ENCODE measurements around the gene LCLAT1.

The LCLAT1 gene

GRCh38 chr2:30422444-30423040 is 24.5 kb upstream of the LCLAT1 start:
- no peak for FAIRE-seq
- DNase-seq (ENCODE audit: low spot score), result no peak

DNA sequence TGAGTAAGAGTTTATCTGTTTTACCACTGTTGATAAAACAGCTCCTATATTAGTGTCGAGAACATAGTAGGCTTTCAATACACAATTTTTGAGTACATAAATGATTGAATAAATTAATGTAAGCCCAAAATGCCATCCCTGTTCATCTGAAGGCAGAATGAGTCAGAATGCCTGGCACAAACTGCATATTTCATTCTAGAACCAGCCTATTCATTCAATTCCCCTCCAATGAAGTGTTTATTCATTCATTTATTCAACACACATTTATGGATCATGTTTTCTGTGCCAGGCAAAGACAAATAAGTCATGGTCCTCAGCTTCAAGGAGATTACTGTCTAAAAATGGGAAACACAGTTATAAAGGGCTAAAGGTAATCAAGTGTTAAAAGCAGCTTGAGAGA is 22.8 kb upstream of the LCLAT1 start:
- FAIRE-seq, result no peak
- DNase-seq (ENCODE audit: low spot score), result no peak

GRCh38 chr2:30425326-30425725 is 21.7 kb upstream of the LCLAT1 start:
- DNase-seq (ENCODE audit: low spot score) (no peak), FAIRE-seq (no peak)

DNA sequence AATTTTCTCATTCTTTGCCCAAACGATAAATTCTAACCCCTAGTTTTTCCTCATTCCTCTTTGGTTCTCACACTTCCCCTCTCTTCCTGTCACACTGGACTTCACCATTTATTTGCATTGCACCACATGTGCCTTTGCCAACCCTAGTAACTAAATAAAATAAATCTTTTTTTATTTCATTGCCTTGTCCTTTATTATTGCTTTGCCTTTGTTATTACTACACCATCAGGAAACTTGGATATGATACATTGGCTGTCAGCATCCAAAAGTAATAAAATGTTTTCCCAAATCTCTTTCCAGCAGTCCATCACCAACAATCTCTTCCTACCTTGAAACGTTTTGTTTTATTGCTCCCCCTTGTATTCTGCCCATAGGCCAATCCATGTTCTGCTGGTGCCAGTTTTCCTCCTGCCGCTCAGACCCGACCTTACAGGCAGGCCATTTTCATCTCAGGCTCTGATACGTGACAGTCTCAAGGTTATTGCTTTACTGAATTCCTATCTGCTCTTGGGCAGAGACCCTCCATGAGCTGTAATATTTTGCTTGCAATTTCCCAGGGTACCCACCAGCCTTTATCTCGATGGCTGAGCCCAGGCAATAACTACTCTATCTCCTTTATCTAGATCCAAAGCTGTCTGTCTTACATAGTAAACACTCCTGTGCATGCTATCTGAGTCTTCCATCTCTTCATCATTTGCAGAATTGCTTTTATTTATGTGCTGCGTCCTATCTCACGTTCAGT is 19.3 kb upstream of the LCLAT1 start:
- no peak for DNase-seq (ENCODE audit: low spot score)
- FAIRE-seq, result no peak

GRCh38 chr2:30428348-30428662 is 18.7 kb upstream of the LCLAT1 start:
- FAIRE-seq, result no peak
- no peak for DNase-seq (ENCODE audit: low spot score)

DNA sequence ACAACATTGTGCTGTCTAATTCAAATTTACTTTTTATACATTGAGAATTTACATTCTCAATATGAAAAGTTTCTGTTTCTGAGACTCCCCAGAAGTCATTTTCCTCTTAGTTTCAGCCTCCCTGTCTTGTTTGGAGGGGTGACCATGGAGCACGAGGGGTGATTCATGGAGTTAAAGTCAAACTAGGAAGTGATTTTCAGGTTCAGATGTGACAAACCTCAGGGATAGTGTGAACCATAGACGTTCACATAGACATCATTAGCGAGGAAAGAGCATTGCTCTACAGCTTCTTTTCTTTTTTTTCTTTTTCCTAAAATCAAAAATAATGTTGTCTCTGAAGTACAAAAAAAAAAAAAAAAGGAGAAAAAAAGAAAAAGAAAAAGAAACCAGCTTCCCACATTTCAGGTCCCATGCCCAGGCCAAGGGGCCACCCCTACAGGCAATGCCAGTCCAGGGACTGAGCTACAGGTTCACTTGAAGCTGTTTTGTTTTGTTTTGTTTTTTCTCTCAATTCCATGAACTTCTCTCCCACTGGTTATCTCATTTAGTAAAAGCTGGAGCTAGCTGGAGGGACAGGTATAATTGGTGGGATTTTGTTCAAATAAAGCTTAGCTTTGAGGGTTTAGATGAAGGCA is 18.1 kb upstream of the LCLAT1 start:
- no peak for FAIRE-seq

DNA sequence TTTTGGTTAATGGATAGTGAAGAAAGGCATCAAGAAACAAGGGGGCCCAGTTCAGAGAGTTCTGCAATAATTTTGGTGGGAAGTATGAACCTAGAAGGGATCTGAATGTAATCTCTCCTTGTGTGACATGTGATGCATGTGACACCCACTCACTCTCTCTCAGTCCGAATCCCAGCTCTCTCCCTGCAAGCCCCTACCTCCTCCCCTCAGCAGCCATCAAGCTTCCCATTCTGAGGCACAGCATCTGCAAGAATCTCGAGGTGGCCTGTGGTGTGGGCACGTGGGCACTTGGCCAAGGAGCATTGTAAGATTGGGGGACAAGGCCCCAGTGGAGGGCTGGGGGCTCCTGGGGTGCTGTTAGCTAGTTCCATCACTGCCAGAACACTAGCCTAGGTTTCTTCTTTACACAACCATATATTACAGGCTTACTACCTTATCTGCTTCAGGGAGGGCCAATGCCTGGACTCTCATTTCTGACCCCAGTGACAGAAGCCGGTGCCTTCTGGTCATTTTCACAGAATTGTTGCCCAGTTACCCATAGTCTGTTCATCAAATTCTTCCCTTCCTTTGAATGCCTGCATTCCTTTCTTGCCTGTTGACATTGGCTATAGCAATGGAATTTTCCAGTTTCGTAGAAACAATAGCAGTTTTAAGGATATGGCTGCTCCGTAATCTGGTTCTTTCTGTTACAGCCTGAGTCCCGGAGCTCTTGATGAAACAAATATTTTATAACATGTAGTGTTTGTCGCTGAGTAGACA is 13.3 kb upstream of the LCLAT1 start:
- DNase-seq (ENCODE audit: low spot score), result no peak
- FAIRE-seq, result no peak

More for the DNA sequence above, 18.1 kb upstream of the LCLAT1 start:
- no peak for DNase-seq (ENCODE audit: low spot score)

- DNase-seq (ENCODE audit: low spot score) (no peak), FAIRE-seq (no peak)
Observed at GRCh38 chr2:30434708-30435107, 12.3 kb upstream of the LCLAT1 start.

DNA sequence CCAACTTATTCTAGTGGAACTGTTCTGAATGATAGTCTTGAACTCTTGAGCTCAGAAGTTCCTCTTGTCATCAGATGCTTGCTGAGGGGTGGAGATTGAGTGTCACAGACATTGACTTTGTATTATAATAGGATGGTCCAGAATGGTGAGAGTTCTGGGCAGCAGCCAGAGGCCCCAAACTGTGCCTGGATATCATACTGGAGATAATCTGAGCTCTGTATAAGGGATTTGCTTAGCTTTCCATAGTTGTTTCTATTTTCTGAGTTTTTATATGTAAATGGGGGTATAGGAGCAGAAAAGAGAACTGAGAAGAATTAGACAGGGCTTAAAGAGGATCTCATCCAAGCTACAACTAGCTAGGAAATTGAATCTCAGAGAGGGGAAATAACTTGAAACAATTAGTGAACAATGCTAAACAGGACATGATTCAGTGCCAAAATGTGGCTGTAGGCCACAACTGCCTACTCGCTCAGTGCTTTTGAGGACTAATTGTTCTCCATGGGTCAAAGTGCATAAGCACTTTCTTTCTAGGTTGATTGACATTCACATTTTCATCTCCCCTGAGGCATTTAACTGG is 10.1 kb upstream of the LCLAT1 start:
- FAIRE-seq (no peak), DNase-seq (ENCODE audit: low spot score) (no peak)

DNA sequence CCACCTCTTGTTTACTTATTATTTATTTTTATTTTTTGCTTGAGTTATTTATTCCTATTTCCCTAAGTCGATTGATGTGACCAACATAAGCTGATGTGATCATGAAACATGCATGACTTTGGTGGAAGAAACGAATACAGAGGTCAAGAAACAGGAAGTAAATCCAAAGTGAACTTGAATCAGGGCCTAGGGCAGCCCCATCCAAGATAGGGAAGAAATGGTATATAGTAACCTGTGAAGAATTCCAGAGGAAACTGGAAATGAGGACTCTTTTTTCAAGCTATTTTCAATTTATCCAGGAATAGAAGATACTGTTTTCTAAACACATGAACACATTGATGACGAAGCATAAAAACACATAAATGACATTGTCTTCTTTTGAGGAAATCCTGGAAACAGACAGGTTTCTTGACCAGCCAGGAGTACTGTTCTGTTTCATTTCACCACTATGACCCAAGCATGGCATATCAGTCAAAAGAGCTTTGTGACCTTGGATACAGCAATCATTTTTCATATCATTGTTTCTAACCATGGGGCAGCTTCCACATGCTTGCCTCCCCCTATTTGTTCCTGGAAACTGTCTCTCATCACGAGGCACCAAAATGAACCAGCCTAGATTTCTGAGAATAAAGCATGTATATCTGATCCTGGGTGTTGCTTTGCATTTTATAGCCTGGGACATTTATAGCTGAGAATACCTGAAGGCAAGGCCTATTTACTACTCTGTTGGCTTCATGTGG is 9.1 kb upstream of the LCLAT1 start:
- DNase-seq (ENCODE audit: low spot score), result no peak
- FAIRE-seq, result no peak

- no peak for FAIRE-seq
- DNase-seq (ENCODE audit: low spot score), result no peak
Observed at GRCh38 chr2:30439296-30439695, 7.8 kb upstream of the LCLAT1 start.

- FAIRE-seq (no peak), DNase-seq (ENCODE audit: low spot score) (no peak)
Observed at GRCh38 chr2:30439879-30440278, 7.2 kb upstream of the LCLAT1 start.

- no peak for DNase-seq (ENCODE audit: low spot score)
- no peak for FAIRE-seq
Observed at GRCh38 chr2:30441023-30441422, 6.0 kb upstream of the LCLAT1 start.

GRCh38 chr2:30443081-30443480 is 4.0 kb upstream of the LCLAT1 start:
- DNase-seq (ENCODE audit: low spot score) (no peak), FAIRE-seq (no peak)

- FAIRE-seq (no peak), DNase-seq (ENCODE audit: low spot score) (no peak)
Observed at GRCh38 chr2:30444273-30444672, 2.8 kb upstream of the LCLAT1 start.

DNA sequence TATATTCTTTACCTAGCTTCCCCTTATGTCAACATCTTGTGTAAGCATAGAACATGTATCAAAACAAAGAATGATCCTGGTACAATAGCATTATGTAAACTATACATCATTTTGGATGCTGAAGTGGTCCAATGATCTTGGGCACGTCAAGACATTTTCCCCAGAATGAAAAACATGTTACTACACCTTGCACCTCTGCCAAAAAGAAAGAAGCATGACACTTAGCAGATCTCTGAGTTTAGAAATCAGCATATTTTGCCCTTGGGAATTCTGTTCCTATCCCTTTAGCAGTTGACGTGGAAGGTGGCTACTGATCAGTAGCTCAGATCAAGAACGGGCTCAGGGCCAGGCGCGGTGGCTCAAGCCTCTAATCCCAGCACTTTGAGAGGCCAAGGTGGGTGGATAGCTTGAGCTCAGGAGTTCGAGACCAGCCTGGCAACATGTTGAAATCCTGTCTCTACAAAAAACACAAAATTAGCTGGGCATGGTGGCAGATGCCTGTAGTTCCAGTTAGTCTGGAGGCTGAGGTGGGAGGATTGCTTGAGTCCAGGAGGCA is 1.7 kb upstream of the LCLAT1 start:
- FAIRE-seq (no peak), DNase-seq (ENCODE audit: low spot score) (no peak)

GRCh38 chr2:30446602-30447148 is 371 bp upstream of the LCLAT1 start:
- peak; percentile 27 for DNase-seq (ENCODE audit: low spot score)
- FAIRE-seq, result no peak

DNA sequence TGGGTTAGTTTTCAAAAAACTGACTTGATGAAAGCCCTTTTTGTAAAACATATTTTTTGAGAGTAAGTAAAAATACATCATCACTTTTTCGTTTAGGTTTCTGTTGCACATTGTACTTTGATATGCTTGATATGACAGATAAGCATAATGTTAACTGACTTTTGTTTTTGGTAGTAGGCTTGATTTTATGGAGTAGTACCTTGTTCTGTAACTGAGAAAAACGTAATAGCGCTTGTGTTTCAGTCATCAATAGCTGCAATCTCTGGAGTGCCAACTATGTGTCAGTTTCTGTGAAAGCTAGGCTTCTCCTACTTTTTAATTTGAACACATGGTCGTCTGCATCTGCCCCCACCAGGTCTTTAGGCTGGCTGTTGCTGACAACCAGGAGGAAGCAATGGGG is 1.3 kb downstream of the LCLAT1 start:
- no peak for DNase-seq (ENCODE audit: low spot score)
- no peak for FAIRE-seq

GRCh38 chr2:30448866-30449265 is 1.8 kb downstream of the LCLAT1 start:
- DNase-seq (ENCODE audit: low spot score), result no peak
- FAIRE-seq, result no peak

GRCh38 chr2:30450025-30450424 is 3.0 kb downstream of the LCLAT1 start:
- DNase-seq (ENCODE audit: low spot score), result peak; percentile 14
- FAIRE-seq, result peak; percentile 40

DNA sequence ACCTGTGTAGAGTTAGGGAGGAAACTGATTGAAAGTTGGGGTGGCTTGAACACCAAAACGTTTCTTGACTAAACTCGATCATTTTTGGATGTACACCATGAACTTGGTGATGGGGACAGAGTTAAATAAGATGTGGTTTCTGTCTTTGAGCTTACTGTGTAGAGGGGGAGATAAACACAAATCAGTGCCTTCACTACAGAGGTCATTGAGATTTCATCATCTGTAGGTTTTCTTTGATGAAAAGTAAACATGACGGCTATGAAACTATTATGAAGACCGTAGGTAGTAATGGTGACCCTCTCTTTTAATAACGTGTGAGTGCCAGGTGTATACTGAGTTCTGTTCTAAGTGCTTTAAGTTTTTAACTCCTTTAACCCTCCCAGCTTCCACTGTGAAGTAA is 6.5 kb downstream of the LCLAT1 start:
- FAIRE-seq, result no peak
- DNase-seq (ENCODE audit: low spot score), result no peak

Data from RCC 7860 (cell line).